Measurements from ENCODE around the gene SUSD2.

- TF ChIP-seq ESRRG (CRISPR knock-in tag; IDR thresholded peaks at IDR 0.05) = no peak
- TF ChIP-seq TOX (CRISPR knock-in tag; IDR thresholded peaks at IDR 0.05; ENCODE audit: borderline replicate concordance) = no peak
- no peak for TF ChIP-seq ZFP30 (CRISPR knock-in tag; IDR thresholded peaks at IDR 0.05)
- no peak for TF ChIP-seq CREB5 (CRISPR knock-in tag; IDR thresholded peaks at IDR 0.05; ENCODE audit: low read depth)
- TF ChIP-seq ZFP3 (CRISPR knock-in tag; IDR thresholded peaks at IDR 0.05) = no peak
- no peak for TF ChIP-seq GLIS3 (CRISPR knock-in tag; IDR thresholded peaks at IDR 0.05)
Measured at GRCh38 chr22:24189249-24190158, 8.2 kb downstream of the SUSD2 start.

Measured in SK-N-SH treated with all-trans-retinoic acid at 6 μM for 48 hours (cell line).